Prostate gland (tissue), 2 donors: ENCODE data around the gene CSNK1A1. TPM values are rescaled to one million over a fixed set of nuclear protein-coding genes. Genes with fewer than 3 reads are reported as not detected.

Experiments used
- DNase-seq: peaks from one replicate; pipeline ENCODE4 v3.0.0-alpha.2; 2019; ENCODE audit warnings: low spot score
- H3K27ac ChIP-seq, 2 donors: fragments of 200-600 bp; sonication (generic); 2 replicates each; pipeline ENCODE4 v1.5.1; 2017 to 2019
- H3K27me3 ChIP-seq: fragments of 200-600 bp; sonication (generic); replicated peaks from 2 replicates; pipeline ENCODE4 v1.5.1; 2019; ENCODE audit not compliant: insufficient read depth
- H3K36me3 ChIP-seq, 2 donors: fragments of 200-600 bp; sonication (generic); 1 replicate in 1 of 2; 2 replicates in 1 of 2; pipeline versions ENCODE4 v1.5.1 to v1.8.1; 2017 to 2019
- H3K4me1 ChIP-seq: fragments of 200-600 bp; sonication (generic); replicated peaks from 2 replicates; pipeline ENCODE4 v1.5.1; 2019
- H3K4me3 ChIP-seq, 2 donors: fragments of 200-600 bp; sonication (generic); 2 replicates each; pipeline ENCODE4 v1.5.1; 2017 to 2019
- H3K9me3 ChIP-seq: fragments of 200-600 bp; sonication (generic); 2 replicates; pipeline ENCODE4 v1.5.1; 2017
- POLR2A ChIP-seq: fragments of 450-650 bp; IDR thresholded peaks from one replicate; pipeline ENCODE4 v1.6.1; 2016; ENCODE audit warnings: antibody characterized with exemption, mild to moderate bottlenecking
- POLR2AphosphoS5 ChIP-seq: sonication (generic); formaldehyde crosslinking; IDR thresholded peaks from one replicate; pipeline ENCODE4 v1.6.1; 2017; ENCODE audit warnings: antibody characterized with exemption
- WGBS: methylation state at CpG from one replicate; pipeline ENCODE4 v1.1.5; 2018; 5-methylcytosine and 5-hydroxymethylcytosine counted together
- intact Hi-C: fragments of 100-400 bp; cut with DNase I; formaldehyde crosslinking; loops from one replicate; pipeline ENCODE4 v1.14.2; 2022
- total RNA-seq, 2 donors: library from RNA; depleted of rRNA; stranded (reverse); fragments of >200 nt; gene quantifications; one replicate each; pipeline ENCODE4 v1.1.0, GENCODE V29; 2016
- TF ChIP-seq, protein P1 (sequence below), 4 experiments: fragments of 200-600 bp in 2 of 4; fragments of 450-650 bp in 2 of 4; sonication (generic) in 2 of 4; IDR thresholded peaks; 1 replicate in 3 of 4; 2 replicates in 1 of 4; pipeline ENCODE4 v1.5.1; 2016 to 2019; ENCODE audit warnings: antibody characterized with exemption in 4 of 4, mild to moderate bottlenecking in 2 of 4, moderate library complexity in 2 of 4

Gene CSNK1A1
- total RNA-seq, 2 donors from 2014 or later, result 219 to 269 TPM

- DNase-seq, result no peak
- intact Hi-C loops, result loop anchor here (2.0 to 5.0 kb wide), 4 partner anchors 63 to 183 kb away; no protein-coding TSS in a partner anchor
- no peak for TF ChIP-seq POLR2A
- no peak for TF ChIP-seq POLR2AphosphoS5
- TF ChIP-seq, protein P1, sequence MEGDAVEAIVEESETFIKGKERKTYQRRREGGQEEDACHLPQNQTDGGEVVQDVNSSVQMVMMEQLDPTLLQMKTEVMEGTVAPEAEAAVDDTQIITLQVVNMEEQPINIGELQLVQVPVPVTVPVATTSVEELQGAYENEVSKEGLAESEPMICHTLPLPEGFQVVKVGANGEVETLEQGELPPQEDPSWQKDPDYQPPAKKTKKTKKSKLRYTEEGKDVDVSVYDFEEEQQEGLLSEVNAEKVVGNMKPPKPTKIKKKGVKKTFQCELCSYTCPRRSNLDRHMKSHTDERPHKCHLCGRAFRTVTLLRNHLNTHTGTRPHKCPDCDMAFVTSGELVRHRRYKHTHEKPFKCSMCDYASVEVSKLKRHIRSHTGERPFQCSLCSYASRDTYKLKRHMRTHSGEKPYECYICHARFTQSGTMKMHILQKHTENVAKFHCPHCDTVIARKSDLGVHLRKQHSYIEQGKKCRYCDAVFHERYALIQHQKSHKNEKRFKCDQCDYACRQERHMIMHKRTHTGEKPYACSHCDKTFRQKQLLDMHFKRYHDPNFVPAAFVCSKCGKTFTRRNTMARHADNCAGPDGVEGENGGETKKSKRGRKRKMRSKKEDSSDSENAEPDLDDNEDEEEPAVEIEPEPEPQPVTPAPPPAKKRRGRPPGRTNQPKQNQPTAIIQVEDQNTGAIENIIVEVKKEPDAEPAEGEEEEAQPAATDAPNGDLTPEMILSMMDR (IDR thresholded peaks at IDR 0.05), result no peak
Observed at GRCh38 chr5:149550594-149551226, 529 bp downstream of the CSNK1A1 start.

GRCh38 chr5:149550268-149550583 lies 1.0 kb downstream of the CSNK1A1 start:
- peak overlapping the region; percentile 99 for H3K27ac ChIP-seq
- WGBS, result 0% methylated on average over 12 of the region's 12 CpGs
- intact Hi-C loops, result loop anchor here (2.0 to 5.0 kb wide), 4 partner anchors 63 to 183 kb away; no protein-coding TSS in a partner anchor
- no peaks in the 10 kb centered on the region for H3K27me3 ChIP-seq
- no peak for TF ChIP-seq POLR2A
- TF ChIP-seq POLR2AphosphoS5, result no peak
- TF ChIP-seq, protein P1 (IDR thresholded peaks at IDR 0.05), result no peak
- H3K9me3 ChIP-seq, result no peaks in the 10 kb centered on the region
- DNase-seq, result no peak
- H3K36me3 ChIP-seq, result no peaks in the 10 kb centered on the region
- peak overlapping the region; percentile 87 to 94 for H3K4me3 ChIP-seq
- H3K4me1 ChIP-seq, result peaks cover 5% of the 10 kb centered on the region

More at GRCh38 chr5:149550594-149551226, 529 bp downstream of the CSNK1A1 start:
- H3K4me1 ChIP-seq, result peaks cover 5% of the 10 kb centered on the region
- WGBS, result 0% methylated on average over 39 of the region's 40 CpGs
- H3K36me3 ChIP-seq, result no peaks in the 10 kb centered on the region
- H3K4me3 ChIP-seq, result peak overlapping the region; percentile 87 to 94
- H3K9me3 ChIP-seq, result no peaks in the 10 kb centered on the region
- H3K27ac ChIP-seq, result peak overlapping the region; percentile 99
- no peaks in the 10 kb centered on the region for H3K27me3 ChIP-seq

DNA sequence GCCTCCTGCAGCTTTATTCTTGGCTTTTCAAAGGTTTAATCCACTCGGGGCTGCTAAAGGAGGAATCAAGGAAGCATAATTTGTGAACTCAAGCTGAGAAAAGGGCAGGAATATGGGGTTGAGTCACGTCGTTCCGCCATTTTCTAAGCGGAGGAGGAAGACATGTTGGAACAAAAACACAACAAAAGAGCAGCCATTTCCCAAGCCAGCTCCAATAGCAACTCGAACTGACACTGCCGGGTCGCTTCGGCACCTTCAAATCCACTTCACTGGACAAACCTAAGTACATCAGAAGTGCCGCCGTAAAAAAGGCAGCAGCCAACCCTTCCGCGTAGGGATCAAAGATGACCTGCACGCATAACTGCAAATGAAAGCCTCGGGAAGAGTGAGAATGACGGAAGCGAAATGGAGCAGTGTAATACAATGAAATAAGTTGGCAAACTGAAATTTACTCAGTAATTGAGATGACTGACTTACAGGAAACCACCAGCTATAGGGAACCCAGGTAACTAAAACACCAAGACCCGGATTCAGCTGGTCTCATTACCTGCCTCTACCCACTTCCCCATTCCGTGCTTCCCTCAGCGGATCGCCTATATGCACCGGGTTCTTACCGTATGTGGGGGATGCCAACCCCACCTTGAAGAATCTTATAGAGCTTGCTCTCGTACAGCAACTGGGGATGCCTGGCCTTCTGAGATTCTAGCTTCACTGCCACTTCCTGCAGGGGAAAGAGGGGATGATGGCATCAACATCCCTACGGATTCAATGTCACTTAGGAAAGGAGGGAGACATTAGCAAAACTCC lies 1.6 kb downstream of the CSNK1A1 start:
- intact Hi-C loops, result loop anchor here (2.0 to 5.0 kb wide), 4 partner anchors 62 to 182 kb away; no protein-coding TSS in a partner anchor
- H3K4me1 ChIP-seq, result peaks cover 5% of the 10 kb centered on the region
- TF ChIP-seq, protein P1 (IDR thresholded peaks at IDR 0.05), result peak in 1 of 4 experiments; percentile 7
- TF ChIP-seq POLR2AphosphoS5, result peak; percentile 16
- TF ChIP-seq POLR2A, result no peak

DNA sequence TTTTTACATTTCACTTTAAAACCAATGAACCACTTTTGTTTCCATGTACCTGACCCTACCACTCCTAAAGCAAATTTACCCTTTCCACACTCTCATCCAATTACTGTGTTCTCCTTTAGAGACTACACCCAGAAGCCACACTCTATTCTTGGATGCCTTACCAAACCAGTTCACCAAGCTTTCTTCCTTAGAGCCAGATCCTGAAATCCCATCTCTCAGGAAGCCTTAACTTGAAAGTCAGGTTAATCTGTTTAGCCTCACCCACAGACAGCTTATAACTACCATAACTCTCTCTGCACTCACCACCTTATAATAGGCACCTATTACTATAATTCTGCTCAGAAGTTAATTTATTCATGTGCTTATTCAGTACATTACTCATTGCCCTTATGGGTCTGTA lies 4.3 kb downstream of the CSNK1A1 start:
- H3K4me1 ChIP-seq, result peaks cover 11% of the 10 kb centered on the region

More for the DNA sequence above, 1.6 kb downstream of the CSNK1A1 start:
- no peak for DNase-seq
- H3K27me3 ChIP-seq, result no peaks in the 10 kb centered on the region
- H3K36me3 ChIP-seq, result no peaks in the 10 kb centered on the region
- peak overlapping the region; percentile 99 for H3K27ac ChIP-seq
- peak overlapping the region; percentile 87 to 94 for H3K4me3 ChIP-seq
- WGBS, result under 1% methylated on average over 25 of the region's 25 CpGs
- no peaks in the 10 kb centered on the region for H3K9me3 ChIP-seq

More for the DNA sequence above, 4.3 kb downstream of the CSNK1A1 start:
- TF ChIP-seq, protein P1 (IDR thresholded peaks at IDR 0.05), result no peak
- peak; percentile 23 for TF ChIP-seq POLR2A
- peak; percentile 94 for TF ChIP-seq POLR2AphosphoS5
- Histone ChIP-seq H3K27ac (peak overlapping the region; percentile 99), H3K36me3 (no peaks in the 10 kb centered on the region), H3K4me3 (peak overlapping the region in 1 of 2 donors; percentile 94), H3K27me3 (no peaks in the 10 kb centered on the region), H3K9me3 (no peaks in the 10 kb centered on the region)
- DNase-seq, result peak; percentile 81
- intact Hi-C loops, result no loop called here
